Activated T-helper 9 cell treated with anti-CD3 and anti-CD28 coated beads, Interleukin-2, amount 50 U/mL, for 16 hours (primary cell): Measurements from ENCODE around the gene KCNG1.
"Not testable (repeated sequence)": the region's sequence is repeated elsewhere in the genome, so short reads cannot be mapped to it uniquely, and the experiment has no call there.

Source experiments
- DNase-seq: peaks from one replicate; pipeline ENCODE4 v3.0.0-alpha.2; 2020; ENCODE audit warnings: low read depth

Gene KCNG1, protein sequence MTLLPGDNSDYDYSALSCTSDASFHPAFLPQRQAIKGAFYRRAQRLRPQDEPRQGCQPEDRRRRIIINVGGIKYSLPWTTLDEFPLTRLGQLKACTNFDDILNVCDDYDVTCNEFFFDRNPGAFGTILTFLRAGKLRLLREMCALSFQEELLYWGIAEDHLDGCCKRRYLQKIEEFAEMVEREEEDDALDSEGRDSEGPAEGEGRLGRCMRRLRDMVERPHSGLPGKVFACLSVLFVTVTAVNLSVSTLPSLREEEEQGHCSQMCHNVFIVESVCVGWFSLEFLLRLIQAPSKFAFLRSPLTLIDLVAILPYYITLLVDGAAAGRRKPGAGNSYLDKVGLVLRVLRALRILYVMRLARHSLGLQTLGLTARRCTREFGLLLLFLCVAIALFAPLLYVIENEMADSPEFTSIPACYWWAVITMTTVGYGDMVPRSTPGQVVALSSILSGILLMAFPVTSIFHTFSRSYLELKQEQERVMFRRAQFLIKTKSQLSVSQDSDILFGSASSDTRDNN

DNA sequence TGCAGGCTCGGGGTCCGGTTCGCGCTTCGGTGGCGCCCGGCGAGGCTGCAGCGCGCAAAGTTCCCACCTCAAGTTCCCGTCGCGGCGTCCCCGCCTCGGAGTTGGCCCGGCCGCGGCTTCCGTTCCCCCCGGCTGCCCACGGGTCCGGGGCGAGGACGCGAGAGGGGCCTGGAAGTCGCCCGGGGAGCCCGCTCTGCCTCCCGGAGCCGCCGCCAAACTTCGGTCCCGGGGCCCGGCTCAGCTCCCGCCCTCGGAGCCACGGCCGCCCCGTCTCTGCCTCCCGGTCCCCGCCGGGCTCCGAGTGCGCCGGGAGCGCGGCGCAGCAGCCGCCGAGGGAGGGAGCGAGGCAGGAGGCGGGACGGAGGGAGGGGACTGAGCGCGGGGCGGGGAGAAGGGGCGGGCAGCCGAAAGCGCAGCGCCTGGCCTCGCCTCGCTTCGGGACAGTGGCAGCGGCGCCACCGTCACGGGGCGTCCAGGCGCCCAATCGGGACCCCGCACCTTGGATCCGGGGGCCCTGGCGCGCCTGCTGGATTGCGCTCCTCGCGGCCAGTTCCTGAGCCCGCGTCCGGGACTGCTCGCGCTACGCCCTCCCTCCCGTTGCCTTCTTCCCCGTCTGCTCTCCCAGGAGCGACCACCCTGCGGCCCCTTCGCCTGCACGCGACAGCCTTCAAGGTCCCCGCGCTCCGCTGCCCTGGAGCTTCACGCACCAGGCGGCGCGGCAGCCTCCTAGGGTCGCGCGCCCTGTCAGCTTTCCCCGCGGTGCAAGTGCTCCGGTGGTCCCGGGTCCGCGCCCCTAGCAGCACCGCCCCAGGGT, at the start of gene KCNG1:
Gene KCNG1 (minus strand): TSS at position 305 of the 814 bp plus-strand sequence. CDS start 12,769 bp downstream, outside the sequence.
- DNase-seq: peak; percentile 6

DNA sequence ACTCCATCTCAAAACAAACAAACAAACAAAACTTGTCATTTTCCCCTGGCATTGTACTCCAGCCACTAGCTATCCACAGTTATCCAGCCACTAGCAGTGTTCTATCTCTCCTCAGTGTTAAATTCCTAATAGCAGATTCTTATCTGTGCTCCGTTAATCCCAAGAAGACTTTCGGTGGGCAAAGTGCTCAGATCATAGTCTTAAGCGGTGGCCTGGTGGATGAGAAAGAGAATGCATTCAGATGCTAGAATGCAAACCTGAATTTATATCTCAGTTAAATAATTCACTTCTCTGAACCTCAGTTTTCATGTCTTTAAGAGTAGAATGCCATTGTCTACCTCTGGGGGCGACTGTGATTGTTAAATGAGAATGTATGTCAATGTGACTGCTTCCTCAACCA, 47.7 kb upstream of the KCNG1 start:
- DNase-seq: no peak

DNA sequence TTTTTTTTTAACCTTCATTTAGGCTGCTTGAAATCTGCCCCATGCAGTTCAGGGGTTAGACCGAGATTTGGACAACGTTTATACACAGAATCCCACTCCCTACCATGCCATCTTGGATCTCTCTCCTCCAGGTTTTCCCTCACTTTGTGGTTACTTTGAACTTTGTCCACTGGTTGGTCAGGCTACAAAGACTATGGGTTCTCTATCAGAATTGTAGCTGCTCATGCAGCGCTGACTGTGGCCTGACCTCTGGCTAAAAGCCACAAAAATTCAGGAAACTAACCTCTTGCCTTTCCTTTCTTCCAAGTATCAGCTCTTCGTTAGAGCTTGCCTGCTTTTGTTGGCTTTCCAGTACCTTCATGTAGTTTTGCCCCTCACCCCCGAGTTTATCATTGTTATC, 44.9 kb upstream of the KCNG1 start:
- DNase-seq: no peak

DNA sequence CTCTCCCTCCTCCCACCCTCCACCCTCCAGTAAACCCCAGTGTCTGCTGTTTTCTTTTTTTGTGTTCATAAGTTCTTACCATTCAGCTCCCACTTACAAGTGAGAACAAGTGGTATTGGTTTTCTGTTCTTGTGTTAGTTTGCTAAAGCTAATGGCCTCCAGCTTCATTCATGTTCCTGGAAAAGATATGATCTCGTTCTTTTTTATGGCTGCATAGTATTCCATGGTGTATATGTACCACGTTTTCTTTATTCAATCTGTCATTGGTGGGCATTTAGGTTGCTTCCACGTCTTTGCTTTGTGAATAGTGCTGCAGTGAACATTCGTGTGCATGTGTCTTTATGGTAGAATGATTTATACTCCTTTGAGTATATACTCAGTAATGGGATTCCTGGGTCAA, 42.7 kb upstream of the KCNG1 start:
- no peak for DNase-seq

DNA sequence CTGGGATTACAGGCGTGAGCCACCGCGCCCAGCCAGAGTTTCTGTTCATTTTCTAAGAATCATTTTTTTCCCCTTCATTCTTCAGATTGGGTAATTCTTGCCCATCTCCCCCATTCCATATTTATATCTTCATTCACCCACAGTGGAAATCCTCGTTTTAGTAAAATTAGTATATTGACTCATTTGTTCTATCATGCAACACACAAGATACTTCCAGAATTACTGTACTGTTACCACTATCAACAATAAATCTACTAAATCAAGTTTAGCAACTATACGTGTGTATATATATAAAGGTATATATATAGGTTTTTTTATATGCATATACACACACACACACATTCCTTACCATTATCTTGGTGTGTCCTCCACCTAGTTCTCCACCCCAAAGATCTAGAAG, 41.2 kb upstream of the KCNG1 start:
- no peak for DNase-seq

DNA sequence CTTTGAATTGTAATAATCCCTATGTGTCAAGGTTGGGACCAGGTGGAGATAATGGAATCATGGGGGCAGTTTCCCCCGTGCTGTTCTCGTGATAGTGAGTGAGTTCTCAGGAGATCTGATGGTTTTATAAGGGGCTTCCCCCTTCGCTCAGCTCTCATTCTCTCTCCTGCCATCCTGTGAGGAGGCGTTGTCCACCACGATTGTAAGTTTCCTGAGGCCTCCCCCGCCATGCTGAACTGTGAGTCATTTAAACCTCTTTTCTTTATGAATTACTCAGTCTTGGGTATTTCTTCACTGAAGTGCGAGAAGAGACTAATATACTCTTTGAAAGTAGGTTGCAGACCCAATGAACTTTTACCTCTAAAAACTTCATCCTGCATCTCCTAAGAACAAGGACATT, 39.2 kb upstream of the KCNG1 start:
- peak; percentile 13 for DNase-seq

DNA sequence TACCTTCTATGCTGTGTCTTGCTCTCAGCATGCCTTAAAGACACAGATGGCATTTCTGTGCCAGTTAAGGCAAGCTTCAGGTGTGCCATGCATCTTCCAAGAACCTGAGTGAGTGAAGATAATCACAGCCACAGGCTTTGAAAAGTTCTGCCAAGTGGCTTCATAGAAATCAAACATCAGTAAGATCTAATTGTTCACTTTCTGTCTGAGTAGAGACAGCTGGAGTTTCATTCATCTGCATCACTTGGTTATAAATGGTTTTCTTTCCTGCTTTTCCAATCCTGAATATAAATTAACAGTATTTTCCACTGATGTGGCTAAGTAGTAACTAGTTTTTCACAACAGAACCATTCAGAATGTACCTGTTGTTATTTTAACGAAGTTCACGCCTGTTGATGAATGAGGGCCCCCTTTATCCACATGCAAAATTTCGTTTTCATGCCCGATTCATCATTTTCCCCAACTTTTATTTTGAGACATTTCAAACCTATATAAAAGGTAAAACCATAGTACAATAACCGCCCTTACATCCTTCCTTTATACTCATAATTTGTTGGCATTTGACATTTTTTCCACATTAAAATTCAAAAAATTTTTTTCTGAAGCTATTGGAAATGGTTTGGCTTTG, 38.6 kb upstream of the KCNG1 start:
- no peak for DNase-seq

DNA sequence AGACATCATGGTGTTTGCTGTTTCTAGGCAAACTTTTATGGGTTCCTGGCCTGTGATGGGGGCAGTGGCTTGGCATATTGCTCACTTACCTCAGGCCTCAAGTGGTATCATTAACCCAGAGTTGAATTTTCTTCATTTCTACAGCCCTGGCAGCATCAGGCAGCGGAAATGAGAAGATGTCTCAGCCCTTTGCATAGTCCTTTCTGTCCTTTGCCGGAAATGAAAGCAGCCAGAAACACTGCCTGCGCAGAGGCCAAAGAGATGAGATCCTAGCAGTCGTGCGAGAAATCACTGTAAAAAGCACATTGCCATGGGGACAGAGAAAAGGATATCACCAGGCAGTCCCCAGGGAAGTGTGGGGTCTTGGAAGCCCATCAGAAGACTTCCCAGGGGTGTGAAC, 37.4 kb upstream of the KCNG1 start:
- DNase-seq: no peak

DNA sequence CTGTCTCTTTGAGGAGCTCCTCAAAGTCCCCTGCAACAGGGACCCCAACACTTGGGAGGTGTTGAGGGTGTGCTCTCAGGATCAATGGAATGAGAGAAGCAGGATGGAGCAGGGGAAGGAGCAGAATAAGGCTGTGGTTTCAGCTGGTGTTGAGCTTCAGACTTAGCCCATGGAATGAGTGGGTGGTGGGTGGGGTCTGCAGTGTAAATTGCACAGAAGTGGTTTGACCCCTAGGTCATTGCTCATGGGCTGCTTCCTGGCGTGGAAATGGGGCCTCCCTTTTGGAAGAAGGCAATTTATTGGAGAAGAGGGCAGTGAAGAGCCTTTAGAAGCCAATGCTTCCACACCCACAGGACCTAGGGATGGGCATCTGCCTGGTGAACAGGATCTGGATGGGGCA, 37.0 kb upstream of the KCNG1 start:
- DNase-seq: no peak

DNA sequence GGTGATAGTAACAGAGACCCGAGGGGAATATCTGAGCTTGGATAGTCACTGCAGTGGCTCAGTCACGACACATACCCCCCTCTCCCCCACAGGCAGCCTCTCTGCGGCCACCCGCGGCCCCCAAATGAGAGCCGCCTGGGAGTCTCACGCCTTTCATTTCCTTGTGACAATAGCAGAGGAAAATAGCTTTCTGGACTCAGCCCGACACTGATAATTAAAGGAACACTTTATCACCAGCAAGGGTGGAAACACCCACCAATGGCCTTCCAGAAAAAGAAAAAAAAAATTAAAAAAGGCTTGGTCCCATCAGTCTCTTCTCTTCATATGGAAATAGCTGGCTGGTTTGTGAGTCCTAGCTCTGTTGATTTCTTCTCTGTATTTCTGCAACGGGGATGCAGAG, 35.1 kb upstream of the KCNG1 start:
- DNase-seq: no peak

DNA sequence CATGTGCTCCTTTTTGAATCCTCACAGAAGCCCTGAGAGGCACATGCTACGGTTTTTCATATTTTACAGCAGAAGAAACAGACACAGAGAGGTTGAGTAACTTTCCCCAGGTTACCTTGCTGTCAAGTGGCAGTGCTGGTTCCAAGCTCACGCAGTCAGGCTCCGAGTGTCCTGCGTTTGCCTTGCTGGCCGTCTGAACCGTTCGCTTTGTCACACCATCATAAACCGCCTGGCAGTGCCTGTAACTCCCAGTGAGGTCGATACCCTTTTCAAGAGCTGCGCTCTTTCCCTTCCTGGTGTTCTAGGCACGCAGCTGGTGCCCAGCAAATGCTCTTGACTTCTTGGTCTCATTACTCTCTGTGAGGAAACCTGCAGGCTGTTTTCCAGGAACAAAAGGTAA, 31.3 kb upstream of the KCNG1 start:
- DNase-seq: no peak

DNA sequence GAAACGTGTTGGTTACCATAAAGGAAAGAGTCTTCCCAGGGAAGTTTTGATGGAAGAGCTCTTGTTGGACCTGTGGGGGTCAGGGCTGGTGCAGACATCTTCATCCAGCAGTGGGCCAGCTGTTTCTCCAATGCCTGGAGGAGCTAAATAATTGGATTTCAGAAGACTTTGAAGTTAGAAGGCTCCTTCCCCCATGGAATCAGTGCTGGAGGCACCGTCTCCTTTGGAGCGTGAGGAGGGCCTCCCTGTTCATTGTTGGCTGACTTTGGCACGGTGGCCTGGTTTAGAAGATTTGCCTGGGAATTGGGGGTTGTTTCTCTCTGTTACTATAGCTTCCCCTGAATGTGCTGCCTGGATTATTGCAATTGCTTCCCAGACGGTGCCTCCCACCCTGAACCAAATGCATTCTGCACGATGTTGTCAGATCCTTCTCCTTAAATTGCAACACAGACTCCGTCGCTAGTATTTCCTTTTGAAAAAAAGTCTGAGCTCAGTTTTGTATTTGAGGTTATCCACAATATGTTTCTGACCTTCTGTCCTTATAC, 27.7 kb upstream of the KCNG1 start:
- no peak for DNase-seq

DNA sequence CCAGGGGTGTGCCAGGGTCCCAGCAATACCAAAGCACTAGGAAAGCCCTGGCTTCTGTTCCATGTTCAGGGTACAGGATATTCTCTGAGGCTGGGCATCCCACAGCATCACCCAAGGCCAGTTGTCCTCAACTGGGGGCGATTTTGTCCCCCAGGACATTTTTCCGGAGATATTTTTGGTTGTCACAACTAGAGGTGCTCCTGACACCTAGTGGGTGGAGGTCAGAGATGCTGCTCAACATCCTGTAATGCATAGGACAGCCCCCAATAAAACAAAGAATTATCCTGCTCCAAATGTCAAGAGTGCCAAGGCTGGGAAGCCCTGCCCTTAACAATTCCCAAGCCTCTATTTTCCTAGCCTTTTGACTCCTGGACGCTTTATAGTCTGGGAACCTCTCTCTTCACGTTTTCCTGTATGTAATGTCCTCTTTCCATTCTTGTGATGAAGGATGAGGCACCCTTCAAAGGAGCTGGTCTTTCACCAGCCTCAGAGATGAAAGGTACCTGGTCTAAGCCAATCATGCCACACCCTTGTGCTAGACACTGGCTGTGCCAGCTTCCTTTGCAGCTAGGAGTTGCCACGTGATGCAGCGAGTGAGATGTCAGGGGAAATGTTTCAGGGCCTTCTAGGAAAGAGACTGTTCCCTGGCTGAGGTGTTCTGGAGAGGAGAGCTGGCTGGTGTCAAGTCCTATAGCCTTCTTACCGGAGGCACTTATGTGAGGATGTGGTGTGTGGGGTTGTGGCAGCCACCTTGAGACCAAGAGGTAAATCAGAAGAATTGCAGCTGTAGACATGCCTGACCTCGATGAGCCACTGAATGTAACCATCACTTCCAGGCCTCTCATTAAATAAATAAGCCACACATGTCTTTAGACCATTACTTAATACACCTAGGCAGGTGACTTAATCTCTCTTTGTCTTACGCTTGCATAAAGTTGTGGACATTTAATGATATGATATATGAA, 23.4 kb upstream of the KCNG1 start:
- DNase-seq: no peak

DNA sequence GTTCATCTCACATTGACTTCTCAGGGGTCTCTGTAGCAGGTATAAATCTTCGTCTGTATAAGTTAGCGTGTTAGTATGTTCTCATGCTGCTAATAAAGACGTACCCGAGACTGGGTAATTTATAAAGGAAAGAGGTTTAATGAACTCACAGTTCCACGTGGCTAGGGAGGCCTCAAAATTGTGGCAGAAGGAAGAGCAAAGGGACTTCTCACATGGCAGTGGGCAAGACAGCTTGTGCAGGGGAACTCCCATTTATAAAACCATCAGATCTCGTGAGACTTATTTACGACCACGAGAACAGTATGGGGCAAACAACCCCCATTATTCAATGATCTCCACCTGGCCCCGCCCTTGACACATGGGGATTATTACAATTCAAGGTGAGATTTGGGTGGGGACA, 22.6 kb upstream of the KCNG1 start:
- not testable (repeated sequence) for DNase-seq

DNA sequence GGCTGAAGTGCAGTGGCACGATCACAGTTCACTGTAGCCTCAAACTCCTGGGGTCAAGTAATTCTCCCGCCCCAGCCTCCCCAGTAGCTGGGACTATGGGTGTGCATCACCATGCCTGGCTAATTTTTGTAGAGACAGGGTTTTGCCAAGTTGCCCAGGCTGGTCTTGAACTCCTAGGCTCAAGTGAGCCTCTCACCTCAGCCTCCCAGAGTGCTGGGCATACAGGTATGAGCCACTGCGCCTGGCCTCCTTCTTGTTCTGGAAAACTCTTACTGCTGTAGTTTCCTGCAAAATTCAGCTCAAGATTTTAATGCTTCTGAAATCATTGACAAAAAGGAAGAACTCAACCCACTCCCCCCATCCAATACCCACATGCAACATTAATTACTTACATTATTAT, 21.9 kb upstream of the KCNG1 start:
- no peak for DNase-seq

DNA sequence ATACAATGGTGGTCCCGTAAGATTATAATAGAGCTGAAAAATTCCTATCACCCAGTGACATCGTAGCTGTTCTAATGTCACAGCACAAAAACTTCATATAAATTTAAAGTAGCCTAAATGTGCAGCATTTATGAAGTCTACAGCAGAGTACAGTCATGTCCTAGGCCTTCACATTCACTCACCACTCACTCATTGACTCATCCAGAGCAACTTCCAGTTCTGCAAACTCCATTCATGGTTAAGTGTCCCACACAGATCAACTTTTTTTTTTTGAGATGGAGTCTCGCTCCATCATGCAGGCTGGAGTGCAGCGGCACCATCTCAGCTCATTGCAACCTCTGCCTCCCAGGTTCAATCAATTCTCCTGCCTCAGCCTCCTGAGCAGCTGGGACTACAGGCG, 20.9 kb upstream of the KCNG1 start:
- no peak for DNase-seq

DNA sequence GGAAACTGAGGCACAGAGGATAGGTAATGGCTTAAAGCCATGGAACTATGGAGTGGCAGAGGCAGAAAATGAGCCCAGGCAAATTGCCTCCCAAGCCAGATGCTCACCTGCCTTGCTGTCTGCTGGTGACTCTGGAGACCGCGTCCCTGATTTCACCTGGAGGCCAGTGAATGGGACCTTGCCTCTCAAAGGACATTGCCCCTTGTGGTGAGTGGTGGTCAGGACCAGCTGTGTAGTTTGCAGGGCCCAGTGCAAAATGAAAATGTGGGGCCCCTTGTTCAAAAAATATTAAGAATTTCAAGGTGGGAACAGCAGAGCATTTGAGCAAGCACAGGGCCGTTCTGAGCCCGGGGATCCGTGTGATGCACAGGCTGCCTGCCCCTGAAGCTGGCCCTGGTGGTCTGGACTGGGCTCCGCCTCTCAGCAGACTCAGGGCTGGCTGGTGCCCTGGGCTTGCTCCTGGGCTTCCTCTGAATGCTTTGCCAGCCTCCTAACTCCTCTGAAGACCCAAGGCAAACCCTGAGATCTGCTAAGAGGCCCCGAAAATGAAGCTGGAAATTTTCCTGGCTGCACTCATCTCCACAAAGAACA, 19.8 kb upstream of the KCNG1 start:
- no peak for DNase-seq

DNA sequence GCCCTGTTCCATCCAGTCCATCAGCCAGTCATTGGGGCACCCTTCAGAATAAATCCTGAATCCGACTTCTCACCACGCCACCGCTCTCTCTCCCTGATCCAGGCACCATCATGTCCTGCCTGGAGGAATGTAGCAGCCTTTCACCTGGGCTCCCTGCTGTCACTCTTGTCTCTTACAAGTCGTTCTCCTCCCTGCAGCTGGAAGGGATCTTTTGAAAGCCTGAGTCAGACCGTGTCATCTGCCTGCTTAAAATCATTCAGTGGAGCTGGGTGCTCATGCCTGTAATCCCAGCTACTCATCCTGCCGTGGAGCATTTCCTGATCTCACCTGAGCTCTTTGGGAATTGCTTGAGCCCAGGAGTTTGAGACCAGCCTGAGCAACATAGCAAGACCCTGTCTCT, 19.2 kb upstream of the KCNG1 start:
- no peak for DNase-seq

DNA sequence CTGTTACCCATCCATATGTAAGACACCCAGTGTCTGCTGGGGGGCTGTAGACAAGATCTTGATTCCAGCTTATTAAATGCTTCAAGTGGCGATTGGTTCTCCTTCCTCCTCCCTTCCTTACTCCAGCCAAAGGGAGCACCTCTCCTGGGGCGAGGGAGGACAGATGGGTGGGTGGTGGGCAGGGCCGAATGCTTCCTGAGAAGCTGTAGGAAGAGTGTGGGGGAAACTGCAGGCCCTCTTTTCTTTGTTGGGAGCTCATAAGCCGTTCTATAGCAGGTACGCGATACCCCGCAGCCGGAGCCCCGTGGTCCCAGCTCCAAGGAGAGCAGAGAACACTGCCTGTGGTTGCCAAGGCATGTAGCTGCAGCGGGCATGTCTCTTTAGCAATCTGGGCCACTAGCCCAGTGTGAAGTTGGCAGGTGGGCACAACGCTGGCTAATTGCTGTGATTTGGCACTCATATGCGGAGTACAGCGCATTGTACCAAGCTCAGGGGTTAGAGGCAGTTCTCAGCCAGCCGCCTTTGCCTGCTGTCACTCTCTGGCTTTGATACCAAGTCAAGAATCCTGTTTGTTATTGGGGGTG, 14.7 kb upstream of the KCNG1 start:
- no peak for DNase-seq

DNA sequence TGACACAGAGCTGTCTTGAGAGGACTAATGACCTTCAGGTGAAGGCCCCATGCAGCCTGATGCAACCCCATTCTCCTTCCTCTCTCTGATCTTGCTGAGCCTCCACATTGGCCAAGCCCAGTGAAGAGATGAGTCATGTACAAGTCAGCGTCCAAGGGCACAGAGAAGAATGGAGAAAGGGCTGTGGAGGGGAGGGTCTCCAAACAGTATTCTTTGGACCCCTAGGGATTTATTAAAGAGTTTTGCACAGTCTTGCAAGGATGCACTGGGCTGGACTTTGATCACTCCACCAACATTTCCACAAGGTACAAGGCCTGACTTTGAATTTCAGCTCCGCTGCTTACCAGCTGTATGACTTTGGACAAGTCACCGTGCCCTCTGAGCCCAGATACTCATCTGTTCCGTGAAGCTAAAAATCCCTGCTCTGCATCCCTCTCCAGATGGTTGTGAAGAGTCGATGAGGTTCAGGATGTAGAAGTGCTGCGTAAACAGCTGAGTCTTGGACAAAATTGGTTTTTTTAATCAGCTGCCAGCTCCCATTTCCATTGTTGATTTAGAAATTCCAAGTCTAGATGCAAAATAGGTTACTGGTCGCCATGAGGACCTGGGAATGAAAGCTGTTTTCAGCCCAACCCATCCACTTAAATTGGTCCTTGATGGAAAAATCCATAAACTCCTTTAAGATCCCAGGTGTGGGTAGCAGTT, 14.1 kb upstream of the KCNG1 start:
- no peak for DNase-seq
